WTC11 (cell line): ENCODE measurements around the gene ALOX12B.

ENCODE experiments used
- FOXJ3 ChIP-seq: sonication (generic); formaldehyde crosslinking; IDR thresholded peaks from 2 replicates; pipeline ENCODE4 v1.9.0; 2021; ENCODE audit warnings: missing genetic modification reagents, mild to moderate bottlenecking, borderline replicate concordance
- JUN ChIP-seq: sonication (generic); formaldehyde crosslinking; IDR thresholded peaks from 2 replicates; pipeline ENCODE4 v1.8.0; 2023; ENCODE audit warnings: mild to moderate bottlenecking, missing genetic modification reagents
- MAX ChIP-seq: sonication (generic); formaldehyde crosslinking; IDR thresholded peaks from 2 replicates; pipeline ENCODE4 v1.8.0; 2022; ENCODE audit warnings: mild to moderate bottlenecking, missing genetic modification reagents
- SP1 ChIP-seq: sonication (generic); formaldehyde crosslinking; conservative IDR thresholded peaks from 2 replicates; pipeline ENCODE4 v1.8.1; 2022; ENCODE audit warnings: missing genetic modification reagents
- ZNF121 ChIP-seq: sonication (generic); formaldehyde crosslinking; IDR thresholded peaks from 2 replicates; pipeline ENCODE4 v1.8.0; 2023; ENCODE audit warnings: missing genetic modification reagents
- TF ChIP-seq, protein P1 (sequence below): fragments of 200-600 bp; IDR thresholded peaks from 2 replicates; pipeline ENCODE4 v1.8.0; 2022; ENCODE audit warnings: antibody characterized with exemption

- TF ChIP-seq MAX (CRISPR knock-in tag), result no peak
- TF ChIP-seq, protein P1, sequence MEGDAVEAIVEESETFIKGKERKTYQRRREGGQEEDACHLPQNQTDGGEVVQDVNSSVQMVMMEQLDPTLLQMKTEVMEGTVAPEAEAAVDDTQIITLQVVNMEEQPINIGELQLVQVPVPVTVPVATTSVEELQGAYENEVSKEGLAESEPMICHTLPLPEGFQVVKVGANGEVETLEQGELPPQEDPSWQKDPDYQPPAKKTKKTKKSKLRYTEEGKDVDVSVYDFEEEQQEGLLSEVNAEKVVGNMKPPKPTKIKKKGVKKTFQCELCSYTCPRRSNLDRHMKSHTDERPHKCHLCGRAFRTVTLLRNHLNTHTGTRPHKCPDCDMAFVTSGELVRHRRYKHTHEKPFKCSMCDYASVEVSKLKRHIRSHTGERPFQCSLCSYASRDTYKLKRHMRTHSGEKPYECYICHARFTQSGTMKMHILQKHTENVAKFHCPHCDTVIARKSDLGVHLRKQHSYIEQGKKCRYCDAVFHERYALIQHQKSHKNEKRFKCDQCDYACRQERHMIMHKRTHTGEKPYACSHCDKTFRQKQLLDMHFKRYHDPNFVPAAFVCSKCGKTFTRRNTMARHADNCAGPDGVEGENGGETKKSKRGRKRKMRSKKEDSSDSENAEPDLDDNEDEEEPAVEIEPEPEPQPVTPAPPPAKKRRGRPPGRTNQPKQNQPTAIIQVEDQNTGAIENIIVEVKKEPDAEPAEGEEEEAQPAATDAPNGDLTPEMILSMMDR, result no peak
- no peak for TF ChIP-seq SP1
- TF ChIP-seq JUN (CRISPR knock-in tag), result no peak
- no peak for TF ChIP-seq ZNF121 (CRISPR knock-in tag)
- TF ChIP-seq FOXJ3 (CRISPR knock-in tag), result no peak
Observed at GRCh38 chr17:8069587-8069860, 18.0 kb downstream of the ALOX12B start.
